Fibroblast of the aortic adventitia (primary cell): Measurements from ENCODE around the gene KRT79. TPM values are rescaled to one million over a fixed set of nuclear protein-coding genes. Genes with fewer than 3 reads are reported as not detected.

Source experiments
- DNase-seq: peaks from one replicate; pipeline ENCODE4 v3.0.0-alpha.2; 2010; ENCODE audit warnings: low read depth
- H3K4me3 ChIP-seq: 2 replicates; pipeline ENCODE4 v1.5.1; 2011; ENCODE audit warnings: low read depth, mild to moderate bottlenecking, control low read depth, low read length, moderate library complexity
- CTCF ChIP-seq: IDR thresholded peaks from 2 replicates; pipeline ENCODE4 v1.5.1; 2011; ENCODE audit warnings: mild to moderate bottlenecking, low read length, control low read depth, inconsistent platforms; ENCODE audit not compliant: insufficient read depth
- total RNA-seq: library from RNA; depleted of rRNA; stranded (reverse); fragments of >200 nt; gene quantifications from 2 replicates; pipeline ENCODE4 v1.2.3, GENCODE V29; 2012; ENCODE audit warnings: low replicate concordance

Gene KRT79
- total RNA-seq, 1 donor = not detected

- DNase-seq = no peak
- no peak overlapping the region for H3K4me3 ChIP-seq
- no peak for TF ChIP-seq CTCF
Measured at GRCh38 chr12:52838609-52839435, 4.7 kb upstream of the KRT79 start.

- peak; percentile 17 for DNase-seq
- TF ChIP-seq CTCF = no peak
- H3K4me3 ChIP-seq = no peak overlapping the region
Measured at GRCh38 chr12:52837781-52838608, 3.9 kb upstream of the KRT79 start.

- TF ChIP-seq CTCF = no peak
- no peak overlapping the region for H3K4me3 ChIP-seq
- DNase-seq = peak; percentile 69
Measured at GRCh38 chr12:52837413-52837741, 3.3 kb upstream of the KRT79 start.

GRCh38 chr12:52836491-52837412, 2.6 kb upstream of the KRT79 start:
- H3K4me3 ChIP-seq = no peak overlapping the region
- no peak for DNase-seq
- no peak for TF ChIP-seq CTCF

- TF ChIP-seq CTCF = no peak
- peak; percentile 60 for DNase-seq
- no peak overlapping the region for H3K4me3 ChIP-seq
Measured at GRCh38 chr12:52836042-52836466, 1.9 kb upstream of the KRT79 start.

GRCh38 chr12:52835271-52836041, 1.3 kb upstream of the KRT79 start:
- no peak for DNase-seq
- H3K4me3 ChIP-seq = no peak overlapping the region
- TF ChIP-seq CTCF = no peak
